HG03571 (cell line): ENCODE data around the gene ROCK1.
"Not testable (repeated sequence)": the region's sequence is repeated elsewhere in the genome, so short reads cannot be mapped to it uniquely, and the experiment has no call there.

Experiments
- ATAC-seq: cut with Tn5 transposase; IDR thresholded peaks from one replicate; pipeline ENCODE4 v1.9.1; 2021; ENCODE audit not compliant: unreplicated experiment

Gene ROCK1

GRCh38 chr18:21056545-21056944 lies 55.1 kb downstream of the ROCK1 start:
- no peak for ATAC-seq

- no peak for ATAC-seq
These were observed 57.3 kb downstream of the ROCK1 start for GRCh38 chr18:21054252-21054821.

- no peak for ATAC-seq
These were observed 58.5 kb downstream of the ROCK1 start for GRCh38 chr18:21053127-21053526.

GRCh38 chr18:21052385-21052784 lies 59.2 kb downstream of the ROCK1 start:
- no peak for ATAC-seq

- no peak for ATAC-seq
These were observed 60.0 kb downstream of the ROCK1 start for GRCh38 chr18:21051620-21052019.

GRCh38 chr18:21049306-21049705 lies 62.3 kb downstream of the ROCK1 start:
- no peak for ATAC-seq

- no peak for ATAC-seq
These were observed 64.5 kb downstream of the ROCK1 start for GRCh38 chr18:21047126-21047525.

GRCh38 chr18:21040466-21040865 lies 71.1 kb downstream of the ROCK1 start:
- no peak for ATAC-seq

- ATAC-seq, result no peak
These were observed 73.4 kb downstream of the ROCK1 start for GRCh38 chr18:21038201-21038600.

GRCh38 chr18:21031845-21032244 lies 79.8 kb downstream of the ROCK1 start:
- ATAC-seq, result no peak

- not testable (repeated sequence) for ATAC-seq
These were observed 93.4 kb downstream of the ROCK1 start for GRCh38 chr18:21018257-21018656.

- no peak for ATAC-seq
These were observed 99.3 kb downstream of the ROCK1 start for GRCh38 chr18:21012308-21012707.

GRCh38 chr18:21004726-21005125 lies 106.9 kb downstream of the ROCK1 start:
- ATAC-seq, result no peak

GRCh38 chr18:21000667-21001066 lies 110.9 kb downstream of the ROCK1 start:
- ATAC-seq, result no peak

GRCh38 chr18:20997371-20997770 lies 114.2 kb downstream of the ROCK1 start:
- no peak for ATAC-seq

GRCh38 chr18:20996418-20996817 lies 115.2 kb downstream of the ROCK1 start:
- no peak for ATAC-seq

- no peak for ATAC-seq
These were observed 122.9 kb downstream of the ROCK1 start for GRCh38 chr18:20988726-20989125.

GRCh38 chr18:20975077-20975476 lies 136.5 kb downstream of the ROCK1 start:
- ATAC-seq, result no peak

GRCh38 chr18:20971886-20972267 lies 139.7 kb downstream of the ROCK1 start:
- ATAC-seq, result no peak

GRCh38 chr18:20966795-20967194 lies 144.8 kb downstream of the ROCK1 start:
- ATAC-seq, result no peak

GRCh38 chr18:20963027-20963426 lies 148.6 kb downstream of the ROCK1 start:
- no peak for ATAC-seq

GRCh38 chr18:20960735-20961134 lies 150.9 kb downstream of the ROCK1 start:
- no peak for ATAC-seq

GRCh38 chr18:20950827-20951226 lies 160.8 kb downstream of the ROCK1 start:
- ATAC-seq, result not testable (repeated sequence)
